Left renal pelvis (tissue), 4 donors: Measurements from ENCODE around the gene BNIP3. TPM values are rescaled to one million over a fixed set of nuclear protein-coding genes. Genes with fewer than 3 reads are reported as not detected.
"Not testable (repeated sequence)": the region's sequence is repeated elsewhere in the genome, so short reads cannot be mapped to it uniquely, and the experiment has no call there.

ENCODE experiments used
- DNase-seq, 4 donors: peaks; one replicate each; pipeline ENCODE4 v3.0.0-alpha.2; 2013; ENCODE audit warnings: low read depth in 4 of 4, low spot score in 3 of 4
- polyA plus RNA-seq, 4 donors: library from polyadenylated mRNA; unstranded; fragments of 120-200 nt; gene quantifications; one replicate each; pipeline ENCODE4 v1.2.1, GENCODE V29; 2013; ENCODE audit not compliant: insufficient read length in 4 of 4

The BNIP3 gene
- polyA plus RNA-seq, 4 donors: 24.1 to 79.2 (median 70.1) TPM

- DNase-seq: no peak
Measured at GRCh38 chr10:131933696-131934086, 48.0 kb downstream of the BNIP3 start.

DNA sequence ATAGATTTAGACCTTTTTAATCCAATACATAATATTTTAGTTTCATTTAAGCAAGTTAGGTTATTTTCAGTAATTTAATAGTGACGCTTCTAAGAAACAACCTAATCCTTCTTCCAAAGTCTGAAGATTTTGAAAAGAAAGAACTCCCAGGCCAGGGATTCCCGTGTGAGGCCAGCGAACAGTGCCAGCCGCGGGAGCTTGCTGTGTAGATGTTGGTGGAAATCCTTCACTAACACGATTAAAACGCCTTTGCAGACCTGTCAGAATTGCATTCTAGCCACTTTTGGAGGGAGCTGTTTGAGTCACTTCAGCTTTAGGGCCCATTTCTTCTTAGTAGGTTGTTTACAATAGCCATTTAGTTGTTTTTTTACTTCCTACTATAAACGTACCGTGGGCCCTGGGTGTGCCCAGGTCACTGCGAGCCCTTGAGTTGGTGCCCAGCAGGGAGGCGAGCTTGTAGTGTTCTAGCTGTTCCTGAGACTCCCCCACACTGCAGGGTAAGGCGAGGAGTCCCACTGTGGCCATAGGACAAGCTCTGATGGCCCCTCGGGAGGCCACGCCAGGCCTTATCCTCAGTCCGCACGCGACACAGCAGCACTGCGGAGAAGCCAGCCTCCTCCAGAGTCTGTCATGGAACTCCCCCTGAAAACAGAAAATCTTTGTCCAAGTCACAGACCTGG, 48.6 kb downstream of the BNIP3 start:
- DNase-seq: no peak

DNA sequence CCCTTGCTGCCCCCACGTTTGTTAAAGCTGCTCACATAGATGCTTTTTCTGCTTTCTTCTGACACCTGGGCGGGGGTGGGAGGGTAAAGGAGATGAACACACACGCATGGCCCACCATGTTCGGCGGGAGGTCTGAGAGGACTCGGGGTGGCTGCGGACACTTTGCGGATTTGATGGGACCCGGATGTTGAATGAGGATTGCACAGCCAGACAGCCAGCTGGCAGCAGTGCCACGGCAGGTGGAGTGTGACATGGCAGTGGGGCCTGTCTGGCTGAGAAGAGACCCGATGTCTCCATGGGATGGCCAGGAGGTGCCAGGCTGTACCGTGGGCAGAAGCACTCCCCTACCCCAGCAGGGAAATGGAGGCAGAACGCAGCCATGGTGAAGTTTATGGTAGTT, 49.7 kb downstream of the BNIP3 start:
- DNase-seq: no peak

- no peak for DNase-seq
Measured at GRCh38 chr10:131930586-131931330, 51.0 kb downstream of the BNIP3 start.

DNA sequence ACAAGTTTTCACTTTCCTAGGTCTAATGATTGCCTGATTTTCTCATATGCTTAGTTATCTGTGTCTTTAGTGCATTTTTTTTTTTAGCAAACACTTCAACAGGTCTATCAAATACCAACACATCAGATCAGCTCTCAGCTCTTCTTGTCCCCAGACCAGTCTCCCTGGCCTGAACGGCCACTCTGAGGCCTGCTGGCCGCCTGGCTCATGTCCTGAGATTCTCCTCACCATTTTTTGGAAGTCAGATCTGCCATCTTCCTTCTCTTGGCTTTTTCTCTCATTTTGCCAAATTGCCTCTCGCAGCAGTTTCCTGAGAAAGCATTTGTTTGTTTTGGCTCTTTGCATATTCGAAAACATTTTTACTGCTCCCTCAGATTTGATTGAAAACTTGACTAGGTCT, 51.6 kb downstream of the BNIP3 start:
- DNase-seq: no peak

GRCh38 chr10:131929122-131929845, 52.4 kb downstream of the BNIP3 start:
- DNase-seq: no peak

DNA sequence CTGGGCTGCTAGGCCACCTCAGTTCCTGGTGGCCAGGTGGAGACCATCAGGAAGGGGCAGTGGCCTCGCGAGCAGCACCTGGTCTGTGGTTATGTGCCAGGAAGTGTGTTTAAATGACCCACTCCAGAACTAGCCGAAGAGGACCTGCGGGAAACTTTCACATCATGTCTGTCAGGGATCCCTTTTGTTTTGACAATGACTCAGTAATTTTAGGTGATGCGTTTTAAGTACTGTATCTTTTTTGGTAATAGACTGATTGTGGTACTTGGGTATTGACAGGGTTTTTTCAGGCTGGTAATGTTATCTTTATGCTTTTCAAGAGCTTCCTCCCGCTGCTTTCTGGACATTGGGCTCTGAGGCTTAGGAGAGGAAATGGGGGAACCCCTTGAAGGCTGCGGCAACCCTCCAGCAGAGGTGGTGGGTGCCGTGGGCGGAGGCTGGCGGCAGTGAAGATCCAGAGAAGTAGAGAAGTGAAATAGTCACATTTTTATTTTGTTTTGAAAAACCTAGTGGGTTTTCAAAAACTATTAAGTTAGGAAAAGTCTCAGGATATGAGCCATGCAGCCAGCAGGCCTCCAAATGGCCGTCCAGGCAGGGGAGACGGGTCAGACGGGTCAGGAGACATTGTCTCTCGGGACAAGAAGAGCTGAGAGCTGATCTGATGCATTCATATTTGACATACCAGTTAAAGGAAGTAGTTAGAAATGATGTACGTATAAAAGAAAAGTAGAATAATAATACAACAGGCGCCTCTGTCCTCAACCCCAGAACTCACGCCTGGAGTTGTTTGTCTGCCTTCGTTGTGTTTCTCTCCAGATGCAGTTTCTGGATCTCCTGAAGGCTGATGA, 53.3 kb downstream of the BNIP3 start:
- DNase-seq: no peak

- DNase-seq: no peak
Measured at GRCh38 chr10:131926743-131927595, 54.8 kb downstream of the BNIP3 start.

DNA sequence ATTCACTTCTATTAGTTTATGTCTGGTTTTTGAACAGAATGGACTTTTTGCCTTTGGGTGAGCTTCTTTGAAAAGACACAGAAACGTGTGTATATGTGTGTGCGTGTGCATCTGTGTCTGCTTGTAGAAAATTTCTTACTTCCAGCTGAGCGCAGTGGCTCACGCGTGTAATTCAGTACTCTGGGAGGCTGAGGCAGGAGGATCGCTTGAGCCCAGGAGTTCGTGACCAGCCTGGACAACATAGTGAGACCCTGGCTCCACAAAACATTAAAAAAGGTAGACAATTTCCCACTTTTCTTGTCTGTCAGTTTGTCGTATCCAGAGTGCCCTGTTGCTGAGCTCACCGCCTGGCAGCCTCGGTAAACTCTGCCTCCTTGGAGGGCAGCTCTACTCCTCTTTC, 55.5 kb downstream of the BNIP3 start:
- no peak for DNase-seq

DNA sequence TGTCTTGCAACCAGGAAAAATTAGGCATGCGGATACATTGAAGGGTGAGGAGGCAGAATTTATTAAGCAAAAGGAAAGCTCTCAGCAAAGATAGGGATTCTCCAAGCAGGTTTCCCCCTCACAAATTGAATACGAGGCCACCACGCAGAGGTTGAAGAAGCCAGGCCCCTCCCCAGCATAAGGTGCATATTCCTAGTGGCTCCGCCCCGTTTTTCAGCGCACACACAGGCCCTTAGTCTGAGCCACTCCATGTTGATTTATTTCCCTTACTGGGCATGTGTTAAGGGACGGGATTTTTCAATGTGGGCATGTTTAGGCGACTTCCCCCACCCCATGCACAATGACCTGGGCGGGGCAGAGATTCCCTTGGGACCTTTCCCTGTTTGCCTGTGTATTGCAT, 56.0 kb downstream of the BNIP3 start:
- DNase-seq: no peak

- DNase-seq: no peak
Measured at GRCh38 chr10:131925011-131925649, 56.6 kb downstream of the BNIP3 start.

DNA sequence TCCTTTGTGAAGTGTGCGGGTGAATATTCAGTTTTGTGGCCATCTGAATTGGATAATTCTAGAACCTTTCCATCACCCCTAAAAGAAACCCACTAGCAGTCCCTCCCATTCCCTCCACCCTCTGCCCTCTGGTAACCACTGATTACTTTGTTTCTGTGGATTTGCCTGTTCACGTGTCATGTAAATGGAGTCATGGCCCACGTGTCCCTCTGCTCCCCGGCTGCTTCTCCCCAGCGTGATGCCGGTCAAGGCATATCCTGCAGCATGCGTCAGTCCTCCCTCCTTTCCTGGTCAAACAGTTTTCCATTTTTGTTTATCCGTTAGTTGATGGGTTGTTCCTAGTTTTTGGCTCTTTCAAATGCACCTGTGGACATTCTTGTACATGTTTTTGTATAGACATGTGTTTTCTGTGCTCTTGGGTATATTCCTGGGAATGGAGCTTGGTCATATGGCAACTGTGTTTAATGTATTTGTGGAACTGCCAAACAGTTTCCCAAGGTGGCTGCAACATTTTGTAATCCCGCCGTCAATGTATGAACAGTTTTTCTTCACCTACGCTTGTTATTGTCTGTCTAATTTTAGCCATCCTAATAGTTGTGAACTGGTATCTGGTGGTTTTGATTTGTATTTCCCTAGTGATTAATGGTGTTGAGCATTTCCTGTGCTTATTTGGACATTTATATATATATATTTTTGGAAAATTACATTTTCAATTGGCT, 58.5 kb downstream of the BNIP3 start:
- DNase-seq: no peak

DNA sequence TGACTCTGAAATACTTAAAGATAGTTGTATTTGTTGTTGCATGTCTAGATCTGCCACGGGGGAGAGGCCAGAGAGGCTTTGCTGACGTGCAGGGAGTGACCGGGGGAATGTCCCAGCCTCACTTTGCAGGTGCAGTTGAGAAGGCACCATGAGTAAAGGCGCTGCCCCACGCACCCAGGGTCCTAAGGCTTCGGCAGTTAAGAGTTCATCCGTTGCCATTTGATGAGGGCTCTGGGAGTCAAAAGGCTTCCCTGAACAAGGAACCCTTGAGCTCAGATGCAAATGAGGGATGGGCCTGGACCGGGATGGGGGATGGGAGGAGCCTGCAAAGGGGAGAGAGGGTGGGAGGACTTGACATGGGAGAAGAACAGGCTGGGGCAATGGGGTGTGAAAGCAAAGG, 60.5 kb downstream of the BNIP3 start:
- DNase-seq: no peak

- DNase-seq: no peak
Measured at GRCh38 chr10:131920693-131921092, 61.0 kb downstream of the BNIP3 start.

- DNase-seq: no peak
Measured at GRCh38 chr10:131920151-131920550, 61.6 kb downstream of the BNIP3 start.

DNA sequence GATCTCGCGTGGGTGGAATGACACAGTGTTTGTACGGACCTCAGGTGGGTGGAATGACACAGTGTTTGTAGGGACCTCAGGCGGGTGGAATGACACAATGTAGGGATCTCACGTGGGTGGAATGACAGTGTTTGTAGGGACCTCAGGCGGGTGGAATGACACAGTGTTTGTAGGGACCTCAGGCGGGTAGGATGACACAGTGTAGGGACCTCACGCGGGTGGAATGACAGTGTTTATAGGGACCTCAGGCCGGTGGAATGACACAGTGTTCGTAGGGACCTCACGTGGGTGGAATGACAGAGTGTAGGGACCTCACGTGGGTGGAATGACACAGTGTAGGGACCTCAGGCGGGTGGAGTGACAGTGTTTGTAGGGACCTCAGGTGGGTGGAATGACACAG, 62.3 kb downstream of the BNIP3 start:
- DNase-seq: not testable (repeated sequence)
